SK-N-SH (cell line): ENCODE results near the gene CCRL2. TPM values are rescaled to one million over a fixed set of nuclear protein-coding genes. Genes with fewer than 3 reads are reported as not detected.

Experiments used
- CTCF ChIA-PET: fragments of 300-600, 350-600 bp; formaldehyde crosslinking; extraction: SDS; loops from one replicate; lab custom pipeline; 2021; lab: Yijun Ruan, JAX
- POLR2A ChIA-PET: fragments of 350-600 bp; sonication (Branson Sonifier 250); formaldehyde crosslinking; extraction: SDS; loops from one replicate; lab custom pipeline; 2020; ENCODE audit warnings: antibody characterized with exemption, inconsistent platforms; lab: Yijun Ruan, JAX
- DNase-seq: peaks from one replicate; pipeline ENCODE4 v3.0.0; 2012
- H2AFZ ChIP-seq: fragments of 200-600 bp; sonication (generic); 2 replicates; pipeline ENCODE4 v1.8.1; 2016; ENCODE audit warnings: antibody characterized with exemption, mild to moderate bottlenecking, low read depth
- H3F3A ChIP-seq: fragments of 200-600 bp; sonication (generic); replicated peaks from 2 replicates; pipeline ENCODE3; 2016; ENCODE audit warnings: antibody characterized with exemption, mild to moderate bottlenecking; ENCODE audit not compliant: insufficient read depth
- H3K27ac ChIP-seq, 2 experiments: fragments of 200-500 bp in 1 of 2; fragments of 200-600 bp in 1 of 2; sonication (Bioruptor generic) in 1 of 2; sonication (generic), shearing (Covaris generic) in 1 of 2; 2 replicates each; pipeline versions ENCODE4 v1.5.1 to v1.6.1; 2014 to 2016; ENCODE audit warnings: low read depth in 2 of 2, inconsistent platforms in 1 of 2, low read length in 1 of 2, mild to moderate bottlenecking in 1 of 2, mixed read lengths in 1 of 2
- H3K27me3 ChIP-seq: fragments of 200-600 bp; sonication (generic), shearing (Covaris generic); 2 replicates; pipeline ENCODE4 v1.6.1; 2016; ENCODE audit warnings: mixed run types; ENCODE audit not compliant: insufficient read depth
- H3K36me3 ChIP-seq, 2 experiments: fragments of 200-500 bp in 1 of 2; fragments of 200-600 bp in 1 of 2; sonication (Bioruptor generic) in 1 of 2; sonication (generic) in 1 of 2; replicated peaks in 1 of 2; 2 replicates each; pipeline versions ENCODE3 to v1.5.1; 2014 to 2016; ENCODE audit warnings: low read length in 1 of 2, mild to moderate bottlenecking in 1 of 2; ENCODE audit not compliant: insufficient read depth in 2 of 2, control insufficient read depth in 1 of 2
- H3K4me1 ChIP-seq, 2 experiments: fragments of 200-500 bp in 1 of 2; fragments of 200-600 bp in 1 of 2; sonication (Bioruptor generic) in 1 of 2; sonication (generic), shearing (Covaris generic) in 1 of 2; 2 replicates each; pipeline versions ENCODE4 v1.5.1 to v1.6.1; 2014 to 2016; ENCODE audit warnings: low read depth in 1 of 2, low read length in 1 of 2, mixed run types in 1 of 2; ENCODE audit not compliant: insufficient read depth in 2 of 2, control insufficient read depth in 1 of 2
- H3K4me2 ChIP-seq: fragments of 200-600 bp; sonication (generic), shearing (Covaris generic); 2 replicates; pipeline ENCODE4 v1.6.1; 2017; ENCODE audit warnings: mixed run types
- H3K4me3 ChIP-seq, 2 experiments: fragments of 200-500 bp in 1 of 2; fragments of 200-600 bp in 1 of 2; sonication (Bioruptor generic) in 1 of 2; sonication (generic), shearing (Covaris generic) in 1 of 2; 2 replicates each; pipeline versions ENCODE4 v1.5.1 to v1.8.1; 2014 to 2016; ENCODE audit warnings: low read depth in 2 of 2, inconsistent platforms in 1 of 2, low read length in 1 of 2, mild to moderate bottlenecking in 1 of 2, mixed read lengths in 1 of 2, moderate library complexity in 1 of 2
- H3K79me2 ChIP-seq: fragments of 200-600 bp; sonication (generic); 2 replicates; pipeline ENCODE4 v1.8.1; 2017; ENCODE audit warnings: mild to moderate bottlenecking; ENCODE audit not compliant: insufficient read depth
- H3K9ac ChIP-seq: fragments of 200-600 bp; sonication (generic); 2 replicates; pipeline ENCODE4 v1.6.1; 2017; ENCODE audit warnings: mixed run types
- H3K9me2 ChIP-seq: fragments of 200-600 bp; sonication (generic); 2 replicates; pipeline ENCODE4 v1.6.1; 2017; ENCODE audit warnings: mixed run types
- H3K9me3 ChIP-seq: fragments of 200-600 bp; sonication (generic); 2 replicates; pipeline ENCODE4 v1.6.1; 2017; ENCODE audit warnings: mixed run types, mild to moderate bottlenecking, moderate library complexity
- H4K20me1 ChIP-seq: fragments of 200-600 bp; sonication (generic); 2 replicates; pipeline ENCODE4 v1.6.1; 2017; ENCODE audit warnings: mild to moderate bottlenecking, mixed run types; ENCODE audit not compliant: insufficient read depth
- CHD2 ChIP-seq: fragments of 150-350 bp; IDR thresholded peaks from 2 replicates; pipeline ENCODE4 v1.6.1; 2018; ENCODE audit warnings: low read length; ENCODE audit not compliant: partially characterized antibody
- ELF1 ChIP-seq: IDR thresholded peaks from 2 replicates; pipeline ENCODE4 v1.4.0; 2012
- EP300 ChIP-seq, 2 experiments: IDR thresholded peaks; 2 replicates each; pipeline versions ENCODE4 v1.4.0 to v1.6.1; 2012; ENCODE audit warnings: borderline replicate concordance in 1 of 2, low read depth in 1 of 2, low read length in 1 of 2
- EZH2phosphoT487 ChIP-seq: fragments of 200-600 bp; sonication (generic); IDR thresholded peaks from 2 replicates; pipeline ENCODE4 v1.6.1; 2017; ENCODE audit warnings: low read depth, mixed run types, mild to moderate bottlenecking, antibody characterized with exemption, moderate library complexity, borderline replicate concordance
- FOSL2 ChIP-seq: IDR thresholded peaks from 2 replicates; pipeline ENCODE4 v1.4.0; 2012; ENCODE audit warnings: low read depth, mild to moderate bottlenecking, moderate library complexity, borderline replicate concordance
- FOXJ3 ChIP-seq: sonication (generic); formaldehyde crosslinking; IDR thresholded peaks from 2 replicates; pipeline ENCODE4 v1.5.1; 2020; ENCODE audit warnings: mild to moderate bottlenecking, missing genetic modification reagents
- FOXM1 ChIP-seq: IDR thresholded peaks from 2 replicates; pipeline ENCODE4 v1.4.0; 2012; ENCODE audit warnings: low read depth, mild to moderate bottlenecking
- GATA2 ChIP-seq: sonication (generic); formaldehyde crosslinking; IDR thresholded peaks from 2 replicates; pipeline ENCODE4 v1.5.0; 2020; ENCODE audit warnings: mild to moderate bottlenecking, missing genetic modification reagents
- JUND ChIP-seq: IDR thresholded peaks from 2 replicates; pipeline ENCODE4 v1.4.0; 2012
- MXI1 ChIP-seq: IDR thresholded peaks from 2 replicates; pipeline ENCODE4 v1.6.1; 2012; ENCODE audit warnings: mild to moderate bottlenecking, low read depth, low read length, improper control_type of control experiment
- NFIC ChIP-seq: IDR thresholded peaks from 2 replicates; pipeline ENCODE4 v1.4.0; 2012; ENCODE audit warnings: borderline replicate concordance
- NRF1 ChIP-seq: IDR thresholded peaks from 2 replicates; pipeline ENCODE4 v1.6.1; 2012; ENCODE audit warnings: low read depth, mild to moderate bottlenecking, low read length
- POLR2AphosphoS5 ChIP-seq: IDR thresholded peaks from 2 replicates; pipeline ENCODE4 v1.6.1; 2012; ENCODE audit warnings: low read depth, low read length
- RFX5 ChIP-seq: IDR thresholded peaks from 2 replicates; pipeline ENCODE4 v1.6.1; 2012; ENCODE audit warnings: mild to moderate bottlenecking, improper control_type of control experiment, low read length
- SIN3A ChIP-seq: IDR thresholded peaks from 2 replicates; pipeline ENCODE4 v1.6.1; 2012; ENCODE audit warnings: low read depth, mild to moderate bottlenecking, low read length, moderate library complexity, borderline replicate concordance
- SMC3 ChIP-seq: IDR thresholded peaks from 2 replicates; pipeline ENCODE4 v1.6.1; 2012; ENCODE audit warnings: low read depth, low read length, improper control_type of control experiment
- TAF1 ChIP-seq: IDR thresholded peaks from 2 replicates; pipeline ENCODE4 v1.6.1; 2012; ENCODE audit warnings: low read depth, mild to moderate bottlenecking, low read length, moderate library complexity, borderline replicate concordance
- TCF12 ChIP-seq: IDR thresholded peaks from 2 replicates; pipeline ENCODE4 v1.4.0; 2012
- TEAD4 ChIP-seq: IDR thresholded peaks from 2 replicates; pipeline ENCODE4 v1.4.0; 2012; ENCODE audit warnings: mild to moderate bottlenecking, borderline replicate concordance; ENCODE audit not compliant: insufficient read depth
- WGBS: methylation state at CpG from one replicate; pipeline ENCODE4 v1.1.6; 2017; ENCODE audit warnings: low lambda C conversion rate; 5-methylcytosine and 5-hydroxymethylcytosine counted together
- polyA plus RNA-seq, 3 experiments: library from polyadenylated mRNA; depleted of rRNA; stranded (reverse); fragments of >200 nt; gene quantifications; 2 replicates each; pipeline ENCODE4 v1.2.3, GENCODE V29; 2012
- TF ChIP-seq, protein P1 (sequence below): IDR thresholded peaks from 2 replicates; pipeline ENCODE4 v1.4.0; 2012; ENCODE audit warnings: low read depth, borderline replicate concordance
- TF ChIP-seq, protein P2 (sequence below): IDR thresholded peaks from 2 replicates; pipeline ENCODE4 v1.4.0; 2012; ENCODE audit warnings: low read depth
- TF ChIP-seq, protein P3 (sequence below): IDR thresholded peaks from 2 replicates; pipeline ENCODE4; 2012

The CCRL2 gene
- polyA plus RNA-seq, 1 of the 3 experiments (the other 2 are of a cell fraction), result not detected

DNA sequence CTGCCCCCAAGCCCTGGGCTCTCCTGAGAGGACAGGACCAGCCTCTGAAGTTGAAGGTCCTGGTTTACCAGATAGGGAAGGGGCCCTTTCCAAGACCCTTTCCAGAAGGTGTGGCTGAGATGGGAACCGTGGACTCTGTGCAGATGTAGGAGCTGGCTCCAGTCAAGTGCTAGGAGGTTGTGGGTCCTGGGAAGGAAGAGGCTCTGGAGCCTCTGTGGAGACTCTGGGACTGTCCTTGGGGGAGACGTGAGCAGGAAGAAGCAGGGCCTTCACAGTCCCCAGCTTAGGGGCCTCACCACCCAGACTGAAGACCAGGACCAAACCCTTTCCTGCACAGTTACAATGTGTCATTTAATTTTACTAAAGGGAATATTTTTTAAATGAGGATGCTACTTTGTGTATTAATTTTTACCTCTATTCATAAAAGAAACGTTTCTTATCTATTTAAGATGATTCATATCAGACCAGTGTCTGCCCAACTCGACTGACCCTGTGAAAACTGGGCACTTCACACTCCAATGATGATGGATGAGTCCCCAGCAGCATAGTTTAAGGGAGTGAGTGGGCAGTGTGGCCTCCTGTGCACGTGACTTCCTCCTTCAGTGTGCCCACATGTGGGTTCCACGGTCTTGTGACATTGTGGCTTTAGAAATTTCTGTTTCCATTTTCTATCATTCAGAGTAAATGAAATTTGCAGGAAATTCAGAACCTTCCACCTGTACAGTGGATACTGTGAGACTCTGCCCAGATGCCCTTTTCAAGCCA is 11.1 kb upstream of the CCRL2 start (continued):
- TF ChIP-seq ELF1 (no peak), TAF1 (no peak), TEAD4 (no peak)

DNA sequence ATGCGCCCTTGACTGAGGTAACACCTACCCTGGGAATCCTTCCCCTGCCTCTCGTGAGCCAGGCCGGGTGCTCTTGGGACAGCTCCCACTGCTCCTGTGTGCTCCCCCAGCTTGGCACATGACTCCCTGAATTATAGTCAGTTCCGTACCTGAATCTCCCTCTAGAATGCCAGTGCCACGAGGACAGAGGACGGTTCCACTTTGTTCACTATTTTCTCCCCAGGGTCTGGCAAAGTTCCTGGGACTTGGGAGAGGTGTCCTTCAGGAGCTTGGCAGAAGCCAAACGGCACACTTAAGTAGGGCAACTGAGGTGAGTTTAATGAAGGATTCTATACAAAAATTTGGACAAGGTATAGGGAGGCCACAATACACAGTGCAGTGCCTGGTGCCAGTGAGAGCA is 9.9 kb upstream of the CCRL2 start:
- no peak for DNase-seq
- Histone ChIP-seq H3K9ac (no peak overlapping the region), H3K27me3 (peaks cover 21% of the 10 kb centered on the region; the same call in 1 of the 2 replicates), H3K36me3 (no peaks in the 10 kb centered on the region), H4K20me1 (no peaks in the 10 kb centered on the region), H3K79me2 (no peaks in the 10 kb centered on the region), H3F3A (no peaks in the 10 kb centered on the region), H3K4me1 (no peaks in the 10 kb centered on the region), H3K4me2 (no peak overlapping the region), H3K9me3 (no peaks in the 10 kb centered on the region), H3K27ac (no peak overlapping the region), H2AFZ (no peak overlapping the region), H3K9me2 (no peaks in the 10 kb centered on the region), H3K4me3 (no peak overlapping the region)
- 18% methylated on average over 7 of the region's 7 CpGs for WGBS
- no peak for TF ChIP-seq JUND
- no peak for TF ChIP-seq EZH2phosphoT487
- TF ChIP-seq FOXM1, result no peak
- no peak for TF ChIP-seq GATA2 (CRISPR knock-in tag)
- TF ChIP-seq FOXJ3 (CRISPR knock-in tag), result no peak
- TF ChIP-seq TCF12, result no peak
- no peak for TF ChIP-seq SMC3
- no peak for TF ChIP-seq POLR2AphosphoS5
- no peak for TF ChIP-seq FOSL2
- no peak for TF ChIP-seq MXI1
- TF ChIP-seq NRF1, result no peak
- no peak for TF ChIP-seq RFX5
- CTCF ChIA-PET, result interaction anchor here (1.2 kb wide), 1 partner anchor 19 kb away, joined by 3 read pairs; no protein-coding TSS in a partner anchor
- POLR2A ChIA-PET, result no interaction called here

DNA sequence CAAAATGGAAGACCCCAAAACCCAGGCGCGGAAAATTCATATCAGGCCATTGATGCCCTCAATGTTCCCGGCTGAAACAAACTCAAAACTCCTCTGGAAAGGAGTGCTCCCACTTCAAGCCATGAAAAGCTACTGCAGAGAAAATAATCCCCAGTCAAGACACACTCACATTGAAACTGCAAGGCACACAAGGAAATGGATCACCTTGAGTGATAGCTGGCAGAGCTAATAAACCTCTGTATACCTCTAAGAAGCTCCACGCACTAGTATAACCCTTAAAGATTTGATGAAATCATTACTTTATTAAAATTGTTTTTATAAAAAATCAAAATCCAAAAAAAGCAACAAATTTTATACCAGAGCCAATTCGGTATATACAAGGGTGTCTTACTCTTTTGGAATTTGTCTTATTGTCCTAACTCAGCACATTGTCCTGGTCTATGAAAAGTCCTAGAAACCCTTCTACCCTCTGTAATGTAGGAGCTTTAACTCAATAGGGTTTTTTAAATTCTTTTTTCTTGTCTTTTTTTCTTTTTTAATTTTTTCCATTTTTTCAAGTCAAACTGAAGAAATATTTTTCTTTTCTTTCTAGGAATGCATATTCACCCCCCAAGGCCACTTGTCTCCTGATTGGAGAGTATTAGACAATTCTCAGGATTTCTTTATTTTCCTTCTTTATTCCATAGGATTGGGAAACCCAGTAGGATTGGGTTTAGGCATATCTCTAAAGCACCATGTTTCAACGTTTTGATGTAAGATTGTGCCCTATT is 8.7 kb upstream of the CCRL2 start:
- no peak overlapping the region for H3K4me2 ChIP-seq
- H3K79me2 ChIP-seq, result no peaks in the 10 kb centered on the region
- no peaks in the 10 kb centered on the region for H3K36me3 ChIP-seq
- H3K9me2 ChIP-seq, result no peaks in the 10 kb centered on the region; the same call in 1 of the 2 replicates
- ChIA-PET POLR2A (no interaction called here), CTCF (interaction anchor here (1.2 kb wide), 1 partner anchor 20 kb away, joined by 3 read pairs; no protein-coding TSS in a partner anchor)
- H3K27ac ChIP-seq, result no peak overlapping the region
- no peak overlapping the region for H3K4me3 ChIP-seq
- WGBS, result 10% methylated on average over 6 of the region's 6 CpGs
- peaks cover 11% of the 10 kb centered on the region; the same call in 1 of the 2 replicates for H3K27me3 ChIP-seq
- DNase-seq, result no peak
- no peaks in the 10 kb centered on the region for H3K9me3 ChIP-seq
- no peaks in the 10 kb centered on the region for H3K4me1 ChIP-seq
- H3F3A ChIP-seq, result no peaks in the 10 kb centered on the region
- no peak overlapping the region for H2AFZ ChIP-seq
- no peaks in the 10 kb centered on the region for H4K20me1 ChIP-seq
- no peak overlapping the region for H3K9ac ChIP-seq
- TF ChIP-seq NFIC (no peak), TEAD4 (no peak), CHD2 (no peak), TAF1 (no peak), ELF1 (no peak), SMC3 (no peak), EP300 (IDR thresholded peaks at IDR 0.05; ENCODE audit: borderline replicate concordance in 1 of 2, low read depth in 1 of 2, low read length in 1 of 2) (no peak), NRF1 (no peak), SIN3A (no peak), JUND (no peak)
- TF ChIP-seq, protein P1, sequence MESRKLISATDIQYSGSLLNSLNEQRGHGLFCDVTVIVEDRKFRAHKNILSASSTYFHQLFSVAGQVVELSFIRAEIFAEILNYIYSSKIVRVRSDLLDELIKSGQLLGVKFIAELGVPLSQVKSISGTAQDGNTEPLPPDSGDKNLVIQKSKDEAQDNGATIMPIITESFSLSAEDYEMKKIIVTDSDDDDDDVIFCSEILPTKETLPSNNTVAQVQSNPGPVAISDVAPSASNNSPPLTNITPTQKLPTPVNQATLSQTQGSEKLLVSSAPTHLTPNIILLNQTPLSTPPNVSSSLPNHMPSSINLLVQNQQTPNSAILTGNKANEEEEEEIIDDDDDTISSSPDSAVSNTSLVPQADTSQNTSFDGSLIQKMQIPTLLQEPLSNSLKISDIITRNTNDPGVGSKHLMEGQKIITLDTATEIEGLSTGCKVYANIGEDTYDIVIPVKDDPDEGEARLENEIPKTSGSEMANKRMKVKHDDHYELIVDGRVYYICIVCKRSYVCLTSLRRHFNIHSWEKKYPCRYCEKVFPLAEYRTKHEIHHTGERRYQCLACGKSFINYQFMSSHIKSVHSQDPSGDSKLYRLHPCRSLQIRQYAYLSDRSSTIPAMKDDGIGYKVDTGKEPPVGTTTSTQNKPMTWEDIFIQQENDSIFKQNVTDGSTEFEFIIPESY, result no peak
- TF ChIP-seq, protein P2, sequence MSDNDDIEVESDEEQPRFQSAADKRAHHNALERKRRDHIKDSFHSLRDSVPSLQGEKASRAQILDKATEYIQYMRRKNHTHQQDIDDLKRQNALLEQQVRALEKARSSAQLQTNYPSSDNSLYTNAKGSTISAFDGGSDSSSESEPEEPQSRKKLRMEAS, result no peak
- TF ChIP-seq, protein P3, sequence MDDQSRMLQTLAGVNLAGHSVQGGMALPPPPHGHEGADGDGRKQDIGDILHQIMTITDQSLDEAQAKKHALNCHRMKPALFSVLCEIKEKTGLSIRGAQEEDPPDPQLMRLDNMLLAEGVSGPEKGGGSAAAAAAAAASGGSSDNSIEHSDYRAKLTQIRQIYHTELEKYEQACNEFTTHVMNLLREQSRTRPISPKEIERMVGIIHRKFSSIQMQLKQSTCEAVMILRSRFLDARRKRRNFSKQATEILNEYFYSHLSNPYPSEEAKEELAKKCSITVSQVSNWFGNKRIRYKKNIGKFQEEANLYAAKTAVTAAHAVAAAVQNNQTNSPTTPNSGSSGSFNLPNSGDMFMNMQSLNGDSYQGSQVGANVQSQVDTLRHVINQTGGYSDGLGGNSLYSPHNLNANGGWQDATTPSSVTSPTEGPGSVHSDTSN, result no peak
